WERI-Rb-1 (cell line): Measurements from ENCODE around the gene GRIP1.
"Not testable (repeated sequence)": the region's sequence is repeated elsewhere in the genome, so short reads cannot be mapped to it uniquely, and the experiment has no call there.

Source experiments
- DNase-seq: peaks from one replicate; pipeline ENCODE4 v3.0.0-alpha.2; 2020
- H3K27ac ChIP-seq: fragments of 250-450 bp; sonication (Bioruptor Pico); 2 replicates; pipeline ENCODE4 v1.5.1; 2020; ENCODE audit warnings: mild to moderate bottlenecking, moderate library complexity
- H3K27me3 ChIP-seq: fragments of 250-450 bp; sonication (Bioruptor Pico); 2 replicates; pipeline ENCODE4 v1.5.1; 2021; ENCODE audit warnings: mild to moderate bottlenecking, low read depth, moderate library complexity; ENCODE audit not compliant: insufficient read depth, severe bottlenecking
- H3K36me3 ChIP-seq: fragments of 250-450 bp; sonication (Bioruptor Pico); 2 replicates; pipeline ENCODE4 v1.5.1; 2020; ENCODE audit warnings: mild to moderate bottlenecking, moderate library complexity
- H3K4me3 ChIP-seq: 2 replicates; pipeline ENCODE4 v1.5.1; 2011; ENCODE audit warnings: low read depth, mild to moderate bottlenecking, control low read depth, low read length
- H3K9me3 ChIP-seq: fragments of 250-450 bp; sonication (Bioruptor Pico); 2 replicates; pipeline ENCODE4 v1.5.1; 2021; ENCODE audit warnings: mild to moderate bottlenecking, moderate library complexity; ENCODE audit not compliant: severe bottlenecking
- CTCF ChIP-seq: IDR thresholded peaks from 2 replicates; pipeline ENCODE4 v1.5.1; 2011; ENCODE audit warnings: low read depth, mild to moderate bottlenecking, control low read depth, inconsistent platforms, low read length

GRIP1 gene

GRCh38 chr12:66304296-66304900 lies 374.5 kb downstream of the GRIP1 start:
- no peak for DNase-seq
- Histone ChIP-seq H3K9me3 (no peaks in the 10 kb centered on the region), H3K27me3 (no peaks in the 10 kb centered on the region), H3K36me3 (peaks cover 3% of the 10 kb centered on the region; the same call in 1 of the 2 replicates), H3K27ac (no peak overlapping the region), H3K4me3 (no peak overlapping the region)
- TF ChIP-seq CTCF = no peak

- not testable (repeated sequence) for H3K27me3 ChIP-seq, DNase-seq, H3K27ac ChIP-seq
Observed at GRCh38 chr12:66303316-66303804, 375.5 kb downstream of the GRIP1 start.

GRCh38 chr12:66302827-66303169 lies 376.1 kb downstream of the GRIP1 start:
- no peak for DNase-seq
- TF ChIP-seq CTCF = no peak
- H3K36me3 ChIP-seq = peaks cover 3% of the 10 kb centered on the region; the same call in 1 of the 2 replicates
- no peaks in the 10 kb centered on the region for H3K9me3 ChIP-seq
- peak overlapping the region; percentile 67 for H3K27ac ChIP-seq
- H3K27me3 ChIP-seq = no peaks in the 10 kb centered on the region
- peak overlapping the region; percentile 97 for H3K4me3 ChIP-seq

More at GRCh38 chr12:66303316-66303804, 375.5 kb downstream of the GRIP1 start:
- peak overlapping the region; percentile 97; the same call in 1 of the 2 replicates for H3K4me3 ChIP-seq
- not testable (repeated sequence) for H3K9me3 ChIP-seq, H3K36me3 ChIP-seq

- no peak for TF ChIP-seq CTCF
- Histone ChIP-seq H3K27me3 (no peaks in the 10 kb centered on the region), H3K27ac (peak within 1 kb of the TSS; percentile 67), H3K4me3 (peak within 1 kb of the TSS; percentile 97), H3K36me3 (peaks cover 3% of the 10 kb centered on the region; the same call in 1 of the 2 replicates), H3K9me3 (no peaks in the 10 kb centered on the region)
- DNase-seq = peak; percentile 98
Observed at GRCh38 chr12:66301944-66302826, 376.7 kb downstream of the GRIP1 start, which contains the start of gene HELB. HELB (plus strand) TSS chr12:66302493; CDS start chr12:66302604, 111 bp downstream.

- TF ChIP-seq CTCF = no peak
- no peak for DNase-seq
- Histone ChIP-seq H3K27ac (no peak overlapping the region), H3K9me3 (no peaks in the 10 kb centered on the region), H3K27me3 (no peaks in the 10 kb centered on the region), H3K4me3 (no peak overlapping the region), H3K36me3 (no peaks in the 10 kb centered on the region)
Observed at GRCh38 chr12:66297923-66298322, 381.0 kb downstream of the GRIP1 start.
